Activated T-helper 1 cell treated with anti-CD3 and anti-CD28 coated beads, Interleukin-2, amount 50 U/mL, for 16 hours (primary cell): ENCODE results near the gene RBPMS2.
"Not testable (repeated sequence)": the region's sequence is repeated elsewhere in the genome, so short reads cannot be mapped to it uniquely, and the experiment has no call there.

ENCODE experiments used
- DNase-seq, 2 donors: peaks; one replicate each; pipeline ENCODE4 v3.0.0-alpha.2; 2020; ENCODE audit warnings: low read depth in 1 of 2, low spot score in 1 of 2

Gene RBPMS2

GRCh38 chr15:64775551-64776401 lies at the start of gene RBPMS2:
Gene RBPMS2 (minus strand): TSS chr15:64775589. CDS start chr15:64775319, 270 bp downstream.
- no peak for DNase-seq

DNA sequence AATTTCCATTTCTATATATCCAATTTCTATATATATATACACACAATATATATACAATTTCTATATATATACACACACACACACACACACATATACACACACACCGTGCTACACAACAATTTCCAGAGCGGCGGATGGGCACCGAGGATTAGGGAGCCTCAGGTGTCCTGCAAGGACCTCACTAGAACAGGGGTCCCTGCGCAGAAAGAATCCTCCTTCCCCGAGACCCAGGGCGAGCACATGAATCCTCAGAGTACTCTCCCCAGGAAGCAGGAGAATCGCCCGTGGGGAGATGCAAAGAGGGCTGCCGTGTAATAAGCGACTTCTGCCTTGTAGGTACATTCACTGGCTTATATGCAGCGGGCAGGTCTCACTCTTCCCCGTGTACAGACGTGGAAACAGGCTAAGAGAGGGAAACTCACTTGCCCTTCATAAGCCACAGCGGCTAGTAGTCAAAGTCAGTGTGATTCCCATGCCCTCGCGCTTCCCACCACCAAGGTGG lies 49.6 kb upstream of the RBPMS2 start:
- no peak for DNase-seq

DNA sequence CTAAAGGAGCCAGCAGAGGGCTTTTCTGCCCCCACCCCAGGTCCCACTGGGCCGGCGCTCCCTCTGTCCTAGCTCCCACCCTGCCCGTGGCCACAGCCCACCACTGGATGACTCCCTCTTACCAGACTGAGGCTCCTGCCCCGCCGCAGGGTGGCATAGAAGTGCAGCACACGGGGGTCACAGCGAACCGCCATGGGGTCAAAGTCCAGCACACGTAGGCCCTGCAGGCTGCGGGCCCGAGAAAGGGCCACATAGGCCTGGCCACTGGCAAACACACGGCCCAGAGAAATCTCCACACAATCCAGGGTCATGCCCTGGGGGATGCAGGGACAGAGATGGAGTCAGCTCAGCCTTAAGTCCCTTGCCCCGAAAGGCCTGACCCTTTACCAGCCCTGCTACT lies 41.1 kb upstream of the RBPMS2 start:
- DNase-seq: no peak

DNA sequence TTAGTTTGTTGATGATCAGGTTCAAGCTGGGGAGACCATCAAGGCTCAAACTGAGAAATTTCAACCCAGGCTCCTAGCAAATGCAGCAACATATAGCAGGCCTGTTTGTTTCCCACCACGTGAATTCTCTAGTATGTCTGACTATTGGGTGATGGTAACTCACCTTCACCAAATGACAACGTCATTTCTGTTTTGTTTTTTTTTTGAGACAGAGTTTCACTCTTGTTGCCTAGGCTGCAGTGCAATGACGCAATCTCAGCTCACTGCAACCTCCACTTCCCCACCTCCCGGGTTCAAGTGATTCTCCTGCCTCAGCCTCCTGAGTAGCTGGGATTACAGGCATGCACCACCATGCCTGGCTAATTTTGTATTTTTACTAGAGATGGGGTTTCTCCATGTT lies 39.6 kb upstream of the RBPMS2 start:
- DNase-seq: not testable (repeated sequence)

DNA sequence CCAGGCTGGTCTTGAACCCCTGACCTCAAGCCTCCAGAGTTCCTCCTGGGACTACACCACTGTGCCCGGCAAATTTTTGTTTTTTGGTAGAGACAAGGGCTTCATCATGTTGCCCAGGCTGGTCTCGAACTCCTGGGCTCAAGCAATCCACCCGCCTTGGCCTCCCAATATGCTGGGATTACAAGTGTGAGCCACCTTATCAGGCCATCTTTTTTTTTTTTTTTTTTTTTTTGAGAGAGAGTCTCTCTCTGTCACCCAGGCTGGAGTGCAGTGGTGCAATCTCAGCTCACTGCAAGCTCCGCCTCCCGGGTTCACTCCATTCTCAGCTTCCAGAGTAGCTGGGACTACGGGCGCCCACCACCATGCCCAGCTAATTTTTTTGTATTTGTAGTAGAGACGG lies 38.9 kb upstream of the RBPMS2 start:
- not testable (repeated sequence) for DNase-seq

- DNase-seq: no peak
Observed at GRCh38 chr15:64813075-64813474, 37.7 kb upstream of the RBPMS2 start.

GRCh38 chr15:64810497-64811326 lies 35.3 kb upstream of the RBPMS2 start:
- no peak for DNase-seq

DNA sequence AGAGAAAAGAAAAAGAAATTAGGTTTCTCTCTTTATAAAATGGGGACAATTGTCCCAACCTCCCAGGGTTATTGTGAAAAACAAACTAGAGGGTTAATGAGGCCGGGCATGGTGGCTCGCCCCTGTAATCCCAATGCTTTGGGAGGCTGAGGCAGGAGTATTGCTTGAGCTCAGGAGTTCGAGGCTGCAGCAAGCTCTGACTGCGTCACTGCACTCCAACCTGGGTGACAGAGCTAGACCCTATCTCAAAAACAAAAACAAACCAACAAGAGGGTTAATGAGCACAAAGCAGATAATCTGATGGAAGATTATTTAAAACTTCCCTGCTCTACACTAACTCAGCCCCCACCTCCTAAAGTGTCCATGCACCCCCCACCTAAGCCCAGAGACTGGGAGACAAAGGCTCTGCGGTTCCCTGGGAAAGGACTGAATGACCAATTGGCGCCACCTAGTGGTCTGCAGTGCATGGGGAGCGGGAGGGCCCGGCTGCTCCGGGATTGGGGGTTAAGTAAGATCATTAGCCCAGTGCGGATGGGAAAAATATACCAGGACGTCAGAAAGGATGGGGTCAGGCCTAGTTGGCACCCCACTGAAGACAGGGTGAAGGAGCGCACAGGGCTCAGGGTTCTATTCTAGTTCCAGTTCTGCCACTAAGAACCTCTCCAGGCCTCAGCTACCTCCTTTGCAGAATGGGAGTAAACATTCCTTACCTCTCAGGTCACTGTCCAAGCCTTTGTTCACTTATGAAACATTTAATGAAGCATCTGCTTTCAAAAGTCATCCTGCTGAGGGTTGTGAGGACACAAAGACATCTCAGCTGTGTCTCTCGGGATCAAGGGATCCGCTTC lies 34.5 kb upstream of the RBPMS2 start:
- peak; percentile 19 to 50 for DNase-seq

DNA sequence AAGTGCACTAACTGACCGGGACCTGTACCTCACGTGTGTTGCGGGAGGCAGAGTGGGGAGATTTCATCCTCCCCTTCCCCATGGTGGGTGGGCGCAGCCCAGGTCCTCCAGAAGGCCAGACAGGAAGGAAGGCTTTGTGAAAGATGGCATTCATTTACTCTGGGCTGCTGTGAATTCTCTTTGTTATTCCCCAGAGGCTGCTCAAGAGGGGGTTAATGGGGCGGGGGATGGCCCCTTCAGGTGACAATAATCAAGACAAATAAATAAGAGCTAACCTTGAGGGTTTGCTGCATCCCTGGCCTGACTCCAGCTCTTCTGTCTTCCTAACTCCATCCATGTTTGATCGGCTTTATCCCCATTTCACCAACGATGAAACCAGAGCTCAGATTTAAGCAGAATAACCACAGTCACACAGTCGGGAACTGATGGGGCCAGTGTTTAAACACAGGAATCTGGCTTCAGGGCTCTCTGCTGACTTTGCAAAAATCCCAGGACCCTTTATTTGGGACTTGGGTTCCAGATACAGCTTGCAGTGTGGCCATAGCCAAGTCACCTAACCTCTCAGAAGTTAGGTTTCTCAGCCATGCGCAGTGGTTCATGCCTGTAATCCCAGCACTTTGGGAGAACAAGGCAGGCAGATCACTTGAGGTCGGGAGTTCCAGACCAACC lies 33.5 kb upstream of the RBPMS2 start:
- DNase-seq: no peak

DNA sequence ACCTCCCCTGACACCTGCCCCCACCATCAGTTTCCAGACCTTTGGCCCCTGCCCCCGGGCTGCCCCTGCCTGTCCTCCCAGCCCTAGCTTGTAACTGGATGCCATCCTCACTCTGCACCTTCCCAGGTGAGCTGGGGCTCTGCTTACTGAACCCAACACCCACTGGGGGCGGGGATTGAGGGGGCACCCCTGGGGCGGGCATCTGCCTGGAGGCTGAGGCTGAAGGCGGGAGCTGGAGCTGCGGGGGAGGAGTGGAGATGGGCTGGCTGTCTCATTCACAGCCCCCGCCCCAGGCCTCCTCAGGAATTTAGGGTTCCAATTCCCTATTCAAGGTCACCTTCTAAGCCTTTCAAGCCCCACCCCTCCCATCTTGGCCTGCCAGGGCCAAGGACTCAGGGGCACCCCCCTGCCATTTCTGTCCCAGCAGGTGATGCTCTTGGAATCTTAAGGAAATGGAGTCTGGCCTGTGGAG lies 32.4 kb upstream of the RBPMS2 start:
- no peak for DNase-seq

- no peak for DNase-seq
Observed at GRCh38 chr15:64807051-64807749, 31.8 kb upstream of the RBPMS2 start.

DNA sequence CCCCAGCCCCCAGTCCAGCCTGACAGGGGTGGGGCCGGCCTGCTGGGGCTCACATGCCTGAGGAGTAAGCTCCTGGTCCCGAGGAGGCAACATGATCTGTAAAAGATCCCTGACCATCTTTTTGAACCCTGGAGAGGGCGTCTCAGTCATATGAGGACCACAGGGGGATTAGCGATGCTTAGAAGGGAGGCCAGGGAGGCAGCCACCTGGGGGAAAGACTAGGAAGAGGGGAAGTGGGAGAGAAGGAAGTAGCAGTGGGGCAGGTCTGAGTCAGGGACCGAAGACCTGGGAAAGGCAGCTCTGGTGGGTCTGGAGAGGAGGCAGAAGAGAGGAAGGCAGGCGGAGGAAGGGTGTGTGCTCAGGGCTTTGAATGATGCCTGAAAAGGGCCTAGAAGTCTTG lies 31.1 kb upstream of the RBPMS2 start:
- DNase-seq: no peak

- no peak for DNase-seq
Observed at GRCh38 chr15:64804619-64805018, 29.2 kb upstream of the RBPMS2 start.

DNA sequence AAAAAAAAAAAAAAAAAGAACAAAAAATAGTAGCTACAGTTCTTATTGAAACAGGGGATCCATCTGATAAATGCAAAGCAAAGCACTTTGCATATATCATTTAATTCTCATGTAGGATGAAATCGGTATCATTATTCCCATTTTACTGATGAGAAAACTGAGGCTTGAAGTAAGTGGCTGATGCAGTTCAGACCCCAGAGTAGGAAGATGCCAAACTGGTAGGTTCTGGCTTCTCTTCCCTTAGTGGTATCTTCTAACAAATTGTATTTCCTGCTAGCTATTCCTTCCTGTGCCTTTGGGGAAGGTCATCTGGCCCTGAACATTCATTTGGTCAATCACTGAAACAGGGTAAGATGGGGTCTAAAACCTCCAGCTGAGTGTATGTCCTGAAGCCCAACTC lies 28.1 kb upstream of the RBPMS2 start:
- DNase-seq: no peak

DNA sequence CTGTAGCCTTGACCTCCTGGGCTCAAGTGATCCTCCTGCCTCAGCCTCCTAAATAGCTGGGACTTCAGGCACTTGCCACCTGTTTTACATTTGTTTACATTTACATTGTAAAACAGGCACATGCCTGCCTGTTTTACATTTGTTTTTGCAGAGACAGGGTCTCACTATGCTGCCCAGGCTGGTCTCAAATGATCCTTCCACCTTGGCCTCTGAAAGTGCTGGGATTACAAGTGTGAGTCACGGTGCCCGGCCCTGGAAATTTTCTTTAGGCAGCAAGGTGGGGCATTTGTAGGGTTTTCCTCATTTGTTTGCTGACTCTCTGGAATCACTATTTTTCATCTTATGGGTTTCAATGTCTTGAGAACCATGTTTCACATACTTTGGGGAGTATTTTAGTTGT lies 25.1 kb upstream of the RBPMS2 start:
- DNase-seq: no peak

GRCh38 chr15:64798905-64799304 lies 23.5 kb upstream of the RBPMS2 start:
- not testable (repeated sequence) for DNase-seq

- not testable (repeated sequence) for DNase-seq
Observed at GRCh38 chr15:64795921-64796320, 20.5 kb upstream of the RBPMS2 start.

- not testable (repeated sequence) for DNase-seq
Observed at GRCh38 chr15:64795299-64795698, 19.9 kb upstream of the RBPMS2 start.

DNA sequence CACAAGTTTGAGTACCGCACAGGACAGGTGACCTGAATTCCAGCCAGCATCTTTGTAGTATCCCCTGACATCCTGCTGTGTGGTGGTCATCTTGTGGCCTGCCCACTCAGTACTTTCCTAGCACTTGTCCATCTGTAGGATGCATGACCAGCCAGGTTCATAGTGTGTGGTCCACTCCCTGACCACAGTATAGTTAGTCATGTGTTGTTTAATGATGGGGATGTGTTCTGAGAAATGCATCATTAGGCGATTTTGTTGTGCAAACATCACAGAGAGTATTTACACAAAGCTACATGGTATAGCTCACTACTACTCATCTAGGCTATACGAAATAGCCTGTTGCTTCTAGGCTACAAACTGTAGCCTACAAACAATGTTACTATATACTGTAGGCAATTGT lies 16.9 kb upstream of the RBPMS2 start:
- DNase-seq: no peak

- no peak for DNase-seq
Observed at GRCh38 chr15:64791401-64791800, 16.0 kb upstream of the RBPMS2 start.
